Left kidney (tissue), 2 donors: ENCODE measurements around the gene KDM4D. TPM values are rescaled to one million over a fixed set of nuclear protein-coding genes. Genes with fewer than 3 reads are reported as not detected.
"Not testable (repeated sequence)": the region's sequence is repeated elsewhere in the genome, so short reads cannot be mapped to it uniquely, and the experiment has no call there.

Source experiments
- DNase-seq: peaks from one replicate; pipeline ENCODE4 v3.0.0-alpha.2; 2013
- polyA plus RNA-seq: library from polyadenylated mRNA; unstranded; fragments of 120-200 nt; gene quantifications from one replicate; pipeline ENCODE4 v1.2.1, GENCODE V29; 2013; ENCODE audit not compliant: insufficient read length

Gene KDM4D
- polyA plus RNA-seq, 1 donor = 2.2 TPM

- no peak for DNase-seq
These were observed 59.5 kb downstream of the KDM4D start for GRCh38 chr11:95033051-95033450.

- DNase-seq = no peak
These were observed 61.8 kb downstream of the KDM4D start for GRCh38 chr11:95035316-95035715.

- not testable (repeated sequence) for DNase-seq
These were observed 64.0 kb downstream of the KDM4D start for GRCh38 chr11:95037356-95038035.

GRCh38 chr11:95042239-95042638 lies 68.7 kb downstream of the KDM4D start:
- DNase-seq = no peak

- no peak for DNase-seq
These were observed 69.4 kb downstream of the KDM4D start for GRCh38 chr11:95042906-95043305.

GRCh38 chr11:95044010-95044409 lies 70.5 kb downstream of the KDM4D start:
- DNase-seq = no peak

GRCh38 chr11:95045812-95046211 lies 72.3 kb downstream of the KDM4D start:
- no peak for DNase-seq

Other genes starting within 250 kb of the KDM4D start
- 46.4 TPM for gene AMOTL1, start 205.4 kb upstream of the KDM4D start, polyA plus RNA-seq
- 114 TPM for gene CWC15, start 153 bp upstream of the KDM4D start, polyA plus RNA-seq
- gene KDM4E, start 51.5 kb downstream of the KDM4D start, polyA plus RNA-seq = 0.47 TPM
- not detected for gene KDM4F, start 75.7 kb downstream of the KDM4D start, polyA plus RNA-seq
- gene SRSF8, start 93.2 kb downstream of the KDM4D start, polyA plus RNA-seq = 70.2 TPM
- gene ENDOD1, start 116.1 kb downstream of the KDM4D start, polyA plus RNA-seq = 19.8 TPM